Activated T-cell treated with anti-CD3 and anti-CD28 coated beads for 1 hour (primary cell): ENCODE data around the gene PFKFB4.

ENCODE experiments used
- DNase-seq: peaks from one replicate; pipeline ENCODE4 v3.0.0-alpha.2; 2020; ENCODE audit warnings: low read depth

The PFKFB4 gene

GRCh38 chr3:48584836-48585235 lies 28.2 kb upstream of the PFKFB4 start:
- DNase-seq = no peak

GRCh38 chr3:48581621-48582481 lies 25.2 kb upstream of the PFKFB4 start:
- no peak for DNase-seq

- DNase-seq = no peak
Observed at GRCh38 chr3:48576647-48577046, 20.0 kb upstream of the PFKFB4 start.

- no peak for DNase-seq
Observed at GRCh38 chr3:48575366-48575765, 18.8 kb upstream of the PFKFB4 start.

GRCh38 chr3:48573973-48574585 lies 17.5 kb upstream of the PFKFB4 start:
- DNase-seq = no peak

- no peak for DNase-seq
Observed at GRCh38 chr3:48572517-48572916, 15.9 kb upstream of the PFKFB4 start.

GRCh38 chr3:48571938-48572337 lies 15.3 kb upstream of the PFKFB4 start:
- DNase-seq = no peak

GRCh38 chr3:48569808-48570450 lies 13.3 kb upstream of the PFKFB4 start:
- DNase-seq = no peak

- no peak for DNase-seq
Observed at GRCh38 chr3:48569400-48569799, 12.8 kb upstream of the PFKFB4 start.

- no peak for DNase-seq
Observed at GRCh38 chr3:48568476-48568875, 11.9 kb upstream of the PFKFB4 start.

- DNase-seq = no peak
Observed at GRCh38 chr3:48567500-48567899, 10.9 kb upstream of the PFKFB4 start.

- DNase-seq = no peak
Observed at GRCh38 chr3:48567090-48567489, 10.5 kb upstream of the PFKFB4 start.

GRCh38 chr3:48566401-48566760 lies 9.8 kb upstream of the PFKFB4 start:
- no peak for DNase-seq

GRCh38 chr3:48565591-48566400 lies 9.2 kb upstream of the PFKFB4 start:
- no peak for DNase-seq

GRCh38 chr3:48565186-48565585 lies 8.6 kb upstream of the PFKFB4 start:
- no peak for DNase-seq

- DNase-seq = no peak
Observed at GRCh38 chr3:48564667-48565066, 8.1 kb upstream of the PFKFB4 start.

- no peak for DNase-seq
Observed at GRCh38 chr3:48564022-48564421, 7.4 kb upstream of the PFKFB4 start.

- DNase-seq = no peak
Observed at GRCh38 chr3:48563382-48563918, 6.8 kb upstream of the PFKFB4 start, which contains the start of gene UCN2. UCN2 (minus strand) TSS chr3:48563781; CDS start chr3:48563124, 657 bp downstream.

- DNase-seq = no peak
Observed at GRCh38 chr3:48562367-48563095, 5.9 kb upstream of the PFKFB4 start.

GRCh38 chr3:48561045-48561736 lies 4.6 kb upstream of the PFKFB4 start:
- no peak for DNase-seq

- no peak for DNase-seq
Observed at GRCh38 chr3:48560648-48561018, 4.0 kb upstream of the PFKFB4 start.
